ENCODE results near the gene TTLL8. TPM values are rescaled to one million over a fixed set of nuclear protein-coding genes. Genes with fewer than 3 reads are reported as not detected.

Gene TTLL8
- total RNA-seq, 1 experiment from 2014 or later = not detected

DNA sequence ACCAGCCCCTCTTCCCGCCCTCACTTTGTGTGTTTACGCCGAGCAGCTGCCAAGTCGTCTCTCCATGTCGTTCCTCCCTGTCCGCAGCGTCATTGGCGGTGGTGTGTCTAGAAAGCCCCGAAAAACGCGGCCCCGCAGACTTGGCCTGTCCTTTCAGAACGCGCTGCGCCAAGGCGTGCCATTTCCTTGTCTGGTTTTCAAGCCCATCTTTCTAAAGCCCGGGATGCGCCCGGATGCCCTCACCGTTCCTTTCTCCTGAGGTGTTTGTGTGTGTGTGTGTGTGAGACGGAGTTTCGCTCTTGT lies 32.3 kb upstream of the TTLL8 start:
- Histone ChIP-seq H3K27ac (ENCODE audit: insufficient read length, low read depth, low read length) (no peak overlapping the region), H3K18ac (ENCODE audit: insufficient read length, low read depth, low read length) (no peak overlapping the region), H2BK5ac (ENCODE audit: insufficient read length, low read length) (no peak overlapping the region), H2BK120ac (ENCODE audit: low read depth, low read length, poor library complexity, severe bottlenecking) (no peak overlapping the region), H3K79me1 (ENCODE audit: insufficient read depth, low read depth, low read length, poor library complexity, severe bottlenecking) (no peaks in the 10 kb centered on the region), H4K91ac (ENCODE audit: insufficient read length, low read depth, low read length) (no peak overlapping the region), H4K8ac (replicated peaks; ENCODE audit: insufficient read length, low read depth, low read length) (no peak overlapping the region), H3K79me2 (ENCODE audit: insufficient read depth, low read length) (no peaks in the 10 kb centered on the region), H3K4me2 (ENCODE audit: insufficient read depth, insufficient read length, low read length) (no peak overlapping the region), H3K4ac (ENCODE audit: low read depth, low read length) (no peak overlapping the region), H3K23me2 (ENCODE audit: insufficient read length, low read depth, low read length, poor library complexity, severe bottlenecking) (no peaks in the 10 kb centered on the region), H2AFZ (ENCODE audit: low read length) (no peak overlapping the region), H3K9me3 (ENCODE audit: control insufficient read depth, low read depth, low read length) (no peaks in the 10 kb centered on the region), H3K27me3 (ENCODE audit: insufficient read depth, low read length) (0 out of 2 replicates have a peak, but pooled peaks cover 2% of the 10 kb centered on the region), H3K14ac (ENCODE audit: insufficient read depth, low read length) (no peak overlapping the region), H2BK15ac (ENCODE audit: low read depth, low read length) (no peak overlapping the region), H3K23ac (ENCODE audit: insufficient read length, low read depth, low read length) (no peak overlapping the region), H3K4me1 (ENCODE audit: insufficient read depth, low read length) (no peaks in the 10 kb centered on the region), H3T11ph (ENCODE audit: low read length) (no peak overlapping the region), H3K9ac (ENCODE audit: extremely low read depth, insufficient read length, low read length) (no peak overlapping the region), H3K56ac (ENCODE audit: insufficient read length, low read depth, low read length) (no peak overlapping the region), H2BK12ac (ENCODE audit: insufficient read length, low read depth, low read length) (no peak overlapping the region), H2BK20ac (ENCODE audit: low read depth, low read length, poor library complexity, severe bottlenecking) (no peak overlapping the region), H4K5ac (ENCODE audit: insufficient read length, low read depth, low read length) (no peak overlapping the region), H4K20me1 (ENCODE audit: control insufficient read depth, insufficient read depth, insufficient read length) (no peaks in the 10 kb centered on the region), H2AK5ac (ENCODE audit: insufficient read length, low read length) (no peak overlapping the region)
- TF ChIP-seq, protein P1, sequence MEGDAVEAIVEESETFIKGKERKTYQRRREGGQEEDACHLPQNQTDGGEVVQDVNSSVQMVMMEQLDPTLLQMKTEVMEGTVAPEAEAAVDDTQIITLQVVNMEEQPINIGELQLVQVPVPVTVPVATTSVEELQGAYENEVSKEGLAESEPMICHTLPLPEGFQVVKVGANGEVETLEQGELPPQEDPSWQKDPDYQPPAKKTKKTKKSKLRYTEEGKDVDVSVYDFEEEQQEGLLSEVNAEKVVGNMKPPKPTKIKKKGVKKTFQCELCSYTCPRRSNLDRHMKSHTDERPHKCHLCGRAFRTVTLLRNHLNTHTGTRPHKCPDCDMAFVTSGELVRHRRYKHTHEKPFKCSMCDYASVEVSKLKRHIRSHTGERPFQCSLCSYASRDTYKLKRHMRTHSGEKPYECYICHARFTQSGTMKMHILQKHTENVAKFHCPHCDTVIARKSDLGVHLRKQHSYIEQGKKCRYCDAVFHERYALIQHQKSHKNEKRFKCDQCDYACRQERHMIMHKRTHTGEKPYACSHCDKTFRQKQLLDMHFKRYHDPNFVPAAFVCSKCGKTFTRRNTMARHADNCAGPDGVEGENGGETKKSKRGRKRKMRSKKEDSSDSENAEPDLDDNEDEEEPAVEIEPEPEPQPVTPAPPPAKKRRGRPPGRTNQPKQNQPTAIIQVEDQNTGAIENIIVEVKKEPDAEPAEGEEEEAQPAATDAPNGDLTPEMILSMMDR (conservative IDR thresholded peaks at IDR 0.05) = no peak
- Mint-ChIP-seq H3K9me3 (peaks cover 3 to 14% of the 10 kb centered on the region in 2 experiments; a peak in 3 of 5 replicates), H3K4me1 (peaks cover 4% of the 10 kb centered on the region in 2 experiments), H3K27me3 (ENCODE audit: low read depth) (peaks cover 19% of the 10 kb centered on the region), H3K4me3 (no peak overlapping the region; a peak in 1 of 5 replicates), H3K36me3 (ENCODE audit: insufficient read depth in 1 of 3, low read depth in 3 of 3) (peaks cover 0 to 2% (median 0%) of the 10 kb centered on the region in 3 experiments; a peak in 1 of 7 replicates), H3K27ac (no peak overlapping the region)
- WGBS (ENCODE audit: extremely low coverage, insufficient read length, low lambda C conversion rate) = no CpG with 5 or more reads among the region's 22 CpGs
- no peak for DNase-seq
